Heart left ventricle (tissue), 16 donors: ENCODE measurements around the gene ABTB1. TPM values are rescaled to one million over a fixed set of nuclear protein-coding genes. Genes with fewer than 3 reads are reported as not detected.

Experiments used
- ATAC-seq, 4 donors: fragments of 200-7000 bp; cut with Tn5 transposase; one replicate each; pipeline ENCODE4 v1.9.1; 2020 to 2022; ENCODE audit warnings: moderate library complexity in 4 of 4, mild to moderate bottlenecking in 3 of 4, moderate number of reproducible peaks in 1 of 4
- DNase-seq, 5 donors: peaks; one replicate each; pipeline ENCODE4 v3.0.0-alpha.2; 2020
- H3K27ac ChIP-seq, 12 donors: fragments of 200-600 bp; sonication (generic) in 4 of 12; one replicate each; pipeline versions ENCODE4 v1.5.0 to v1.8.0; 2016 to 2022; ENCODE audit warnings: mild to moderate bottlenecking in 2 of 12
- H3K27me3 ChIP-seq, 9 donors: fragments of 200-600 bp; sonication (generic) in 2 of 9; one replicate each; pipeline versions ENCODE4 v1.5.1 to v1.8.0; 2016 to 2022; ENCODE audit warnings: mild to moderate bottlenecking in 3 of 9
- H3K36me3 ChIP-seq, 9 donors: fragments of 200-600 bp; sonication (generic) in 2 of 9; one replicate each; pipeline versions ENCODE4 v1.5.0 to v1.8.0; 2018 to 2022; ENCODE audit warnings: mild to moderate bottlenecking in 2 of 9
- H3K4me1 ChIP-seq, 12 donors: fragments of 200-600 bp; sonication (generic) in 4 of 12; one replicate each; pipeline versions ENCODE4 v1.5.0 to v1.8.0; 2016 to 2022; ENCODE audit warnings: mild to moderate bottlenecking in 3 of 12
- H3K4me3 ChIP-seq, 12 donors: fragments of 200-600 bp; sonication (generic) in 4 of 12; one replicate each; pipeline versions ENCODE4 v1.5.0 to v1.8.0; 2017 to 2022; ENCODE audit warnings: mild to moderate bottlenecking in 9 of 12, moderate library complexity in 4 of 12
- H3K9me3 ChIP-seq, 12 donors: fragments of 200-600 bp; sonication (generic) in 4 of 12; one replicate each; pipeline versions ENCODE4 v1.5.0 to v1.8.0; 2016 to 2022; ENCODE audit warnings: mild to moderate bottlenecking in 1 of 12
- CTCF ChIP-seq, 12 donors: fragments of 200-600 bp; sonication (generic) in 4 of 12; IDR thresholded peaks; one replicate each; pipeline versions ENCODE4 v1.5.0 to v1.8.0; 2018 to 2022; ENCODE audit warnings: antibody characterized with exemption in 12 of 12, mild to moderate bottlenecking in 5 of 12
- POLR2A ChIP-seq, 2 donors: fragments of 450-650 bp; IDR thresholded peaks; one replicate each; pipeline ENCODE4 v1.6.1; 2017; ENCODE audit warnings: antibody characterized with exemption in 2 of 2, mild to moderate bottlenecking in 2 of 2, moderate library complexity in 2 of 2
- WGBS, 4 donors: extraction: QIAGEN DNeasy Blood & Tissue Kit in 2 of 4; methylation state at CpG; one replicate each; pipeline versions ENCODE4 v1.1.5 to v1.1.7; 2013 to 2018; 5-methylcytosine and 5-hydroxymethylcytosine counted together
- intact Hi-C, 10 donors: fragments of 100-400 bp; cut with DNase I; formaldehyde crosslinking; loops; one replicate each; pipeline versions ENCODE4 v1.11.1 to v1.14.2; 2022
- polyA plus RNA-seq, 2 donors: library from polyadenylated mRNA; stranded (reverse); fragments of 200-250 nt; gene quantifications; one replicate each; pipeline ENCODE4 v1.2.3, GENCODE V29; 2013
- total RNA-seq, 9 donors: library from RNA; depleted of rRNA in 2 of 9; stranded (reverse); fragments of >200 nt in 2 of 9; fragmentation: NEBNext Ultra II Directional in 3 of 9; extraction: Animal tissue kit (Norgen Biotek cat#: 25700) in 3 of 9; gene quantifications; one replicate each; pipeline versions ENCODE4 v1.1.0 to v1.2.4, GENCODE V29; 2016 to 2023
- donor health status: ischemic (EF 13 %, LVEDD 7.1; RV severe dilation, severe dysfunction).
- donor health status: healthy with polysubstance abuse.
- donor health status: DM: no; HTN: yes; CAD: no.
- donor health status: DM: no; HTN: no; CAD: no.
- donor health status: ischemic (EF 25% LVEDD 6.9; RV normal size, moderate dysfunction).
- donor health status: ischemic (EF 25% LVEDD 5.7; RV mildly dilated, moderate dysfunction).
- donor health status: healthy.
- donor health status: DM: yes; HTN: yes; CAD: no.
- donor health status: ischemic (EF 35%, LVEDD 5.7; RV mildly dilated, moderate dysfunction).
- donor health status: nonischemic (EF 11% LVEDD 7.7; RV severe dilation, severe dysfunction).
- donor health status: DM: yes; HTN: yes; CAD: no.
- donor health status: PGD.
- donor health status: ischemic (EF 29% LVEDD 5.4; RV normal size, mild dysfunction).
- donor health status: nonischemic (EF 23%, LVEDD 6.1; RV moderate dilation, normal function).

Gene ABTB1
- total and polyA plus RNA-seq, 11 donors, result 15.4 to 39.3 (median 30.9) TPM

- intact Hi-C loops, result no loop called here
- no peak for TF ChIP-seq POLR2A (IDR thresholded peaks at IDR 0.05)
- no peak for TF ChIP-seq CTCF (IDR thresholded peaks at IDR 0.05)
- WGBS, 4 donors, result 40 to 51% (median 47%) methylated on average over 11 of the region's 11 CpGs
- DNase-seq, result peak in 1 of 5 donors; percentile 13
- peaks cover 4 to 48% (median 35%) of the 10 kb centered on the region in 12 donors for H3K4me1 ChIP-seq
- H3K27ac ChIP-seq, result peak overlapping the region in 10 of 12 donors; percentile 10 to 83 (median 60)
- no peaks in the 10 kb centered on the region for H3K27me3 ChIP-seq
- peaks cover 0 to 55% (median 25%) of the 10 kb centered on the region in 9 donors for H3K36me3 ChIP-seq
- H3K4me3 ChIP-seq, result no peak overlapping the region
- peak in 1 of 4 donors; percentile 47 for ATAC-seq
- no peaks in the 10 kb centered on the region for H3K9me3 ChIP-seq
Measured at GRCh38 chr3:127723011-127723567, 50.3 kb downstream of the ABTB1 start.

DNA sequence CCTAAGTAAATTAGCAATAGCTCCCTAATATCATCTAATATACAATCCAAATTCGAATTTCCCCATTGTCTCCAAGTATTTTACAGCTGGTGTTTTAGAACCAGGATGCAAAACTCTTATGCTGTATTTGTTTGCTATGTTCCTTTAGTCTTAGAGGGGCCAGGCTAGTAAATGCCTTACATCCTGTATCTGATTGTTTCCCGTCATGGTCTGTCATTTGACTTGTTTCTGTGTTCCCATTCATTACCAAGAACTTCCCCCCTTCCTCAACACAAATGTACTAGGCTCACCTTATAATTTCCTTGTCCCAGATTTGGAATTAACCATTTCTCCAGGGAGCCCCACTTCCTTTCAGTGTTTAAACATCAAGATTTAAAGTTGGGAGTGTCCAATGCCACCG lies 54.1 kb downstream of the ABTB1 start:
- no peak for DNase-seq
- peak in 3 of 4 donors; percentile 29 to 86 (median 48) for ATAC-seq
- 64 to 71% (median 67%) methylated on average over 3 of the region's 3 CpGs for WGBS, 4 donors
- Histone ChIP-seq H3K4me3 (no peak overlapping the region), H3K27ac (peak overlapping the region; percentile 32 to 83 (median 63)), H3K36me3 (peaks cover 0 to 23% (median 0%) of the 10 kb centered on the region in 9 donors), H3K4me1 (peaks cover 9 to 65% (median 41%) of the 10 kb centered on the region in 12 donors), H3K9me3 (no peaks in the 10 kb centered on the region), H3K27me3 (no peaks in the 10 kb centered on the region)
- no peak for TF ChIP-seq CTCF (IDR thresholded peaks at IDR 0.05)
- TF ChIP-seq POLR2A (IDR thresholded peaks at IDR 0.05), result no peak
- intact Hi-C loops, result no loop called here

GRCh38 chr3:127728417-127729015 lies 55.8 kb downstream of the ABTB1 start:
- no peaks in the 10 kb centered on the region for H3K9me3 ChIP-seq
- 73 to 82% (median 78%) methylated on average over 7 of the region's 7 CpGs for WGBS, 4 donors
- intact Hi-C loops, result no loop called here
- DNase-seq (no peak), ATAC-seq (no peak)
- peaks cover 0 to 20% (median 0%) of the 10 kb centered on the region in 9 donors for H3K36me3 ChIP-seq
- TF ChIP-seq CTCF (IDR thresholded peaks at IDR 0.05) (no peak), POLR2A (IDR thresholded peaks at IDR 0.05) (no peak)
- peak overlapping the region in 7 of 12 donors; percentile 4 to 87 (median 47) for H3K27ac ChIP-seq
- H3K27me3 ChIP-seq, result no peaks in the 10 kb centered on the region
- H3K4me1 ChIP-seq, result peaks cover 5 to 65% (median 36%) of the 10 kb centered on the region in 12 donors
- no peak overlapping the region for H3K4me3 ChIP-seq

GRCh38 chr3:127729556-127730056 lies 56.9 kb downstream of the ABTB1 start:
- 66 to 73% (median 67%) methylated on average over 4 of the region's 4 CpGs for WGBS, 4 donors
- Histone ChIP-seq H3K27ac (peak overlapping the region in 11 of 12 donors; percentile 6 to 87 (median 47)), H3K4me1 (peaks cover 9 to 74% (median 42%) of the 10 kb centered on the region in 12 donors)

More at GRCh38 chr3:127729556-127730056, 56.9 kb downstream of the ABTB1 start:
- ATAC-seq (peak; percentile 22 to 73 (median 56)), DNase-seq (peak in 1 of 5 donors; percentile 21)
- Histone ChIP-seq H3K27me3 (no peaks in the 10 kb centered on the region), H3K36me3 (peaks cover 0 to 14% (median 0%) of the 10 kb centered on the region in 9 donors), H3K4me3 (no peak overlapping the region), H3K9me3 (no peaks in the 10 kb centered on the region)
- TF ChIP-seq POLR2A (IDR thresholded peaks at IDR 0.05), result no peak
- TF ChIP-seq CTCF (IDR thresholded peaks at IDR 0.05), result no peak
- intact Hi-C loops, result no loop called here
